HG02884 (cell line): ENCODE results near the gene LCA5L.
A peak's percentile ranks its signal among the peaks of the same experiment; 100 is the strongest.

Source experiments
- ATAC-seq: cut with Tn5 transposase; IDR thresholded peaks from one replicate; pipeline ENCODE4 v1.9.1; 2021; ENCODE audit warnings: mild to moderate bottlenecking, moderate library complexity; ENCODE audit not compliant: unreplicated experiment

The LCA5L gene

DNA sequence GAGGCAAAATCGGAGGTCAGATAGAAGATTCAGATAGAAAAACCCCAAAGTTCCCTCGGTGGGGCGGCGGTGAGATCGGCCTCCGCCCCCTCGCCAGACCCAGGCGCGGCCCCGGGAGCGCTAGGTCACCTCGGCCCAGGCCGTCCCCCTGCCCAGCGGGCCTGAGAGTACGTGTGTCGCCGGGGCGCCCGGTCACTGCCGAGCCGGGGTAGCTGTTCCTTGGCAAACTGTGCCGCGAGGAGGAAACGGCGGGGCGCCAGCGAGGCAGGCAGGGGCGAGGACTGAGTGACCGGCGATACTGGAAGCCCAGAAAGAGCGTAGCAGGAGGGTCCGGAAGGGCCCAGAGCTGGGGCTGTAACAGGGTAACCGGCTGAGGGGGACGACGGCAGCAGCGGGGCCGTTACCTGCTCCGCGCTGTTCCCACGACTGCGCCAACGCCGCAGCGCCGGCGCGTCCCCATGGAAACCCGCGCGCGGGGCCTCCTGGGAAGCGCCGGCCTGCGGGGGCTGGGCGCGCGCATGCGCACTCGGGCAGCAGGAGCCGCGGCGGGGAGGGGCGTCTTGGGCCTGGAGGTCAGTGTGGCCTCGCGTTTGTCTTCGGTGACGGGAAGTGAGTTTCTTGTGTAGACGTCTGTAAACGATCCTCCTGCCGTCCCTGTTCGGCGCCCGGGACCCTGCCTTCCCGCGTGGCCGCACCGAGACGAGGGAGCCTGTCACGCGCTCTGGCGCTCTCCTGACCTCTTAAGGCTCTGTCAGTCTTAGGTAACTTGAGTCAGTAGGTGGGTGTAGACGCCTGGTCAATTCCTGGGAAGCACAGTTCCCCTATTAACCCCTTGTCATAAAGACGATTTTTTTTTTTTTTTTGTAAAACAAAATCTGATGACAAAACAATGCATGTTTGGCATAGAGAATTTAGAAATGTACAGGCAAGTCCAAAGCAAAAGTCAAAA is at the start of gene LCA5L:
TSS of gene LCA5L (minus strand) at position 458 of the 949 bp plus-strand sequence. CDS start 17,285 bp downstream, outside the sequence.
- ATAC-seq = peak; percentile 85

GRCh38 chr21:39489380-39489924 is 43.9 kb upstream of the LCA5L start:
- ATAC-seq = no peak

- ATAC-seq = no peak
Measured at GRCh38 chr21:39484711-39485276, 39.2 kb upstream of the LCA5L start.

GRCh38 chr21:39483917-39484316 is 38.3 kb upstream of the LCA5L start:
- no peak for ATAC-seq

DNA sequence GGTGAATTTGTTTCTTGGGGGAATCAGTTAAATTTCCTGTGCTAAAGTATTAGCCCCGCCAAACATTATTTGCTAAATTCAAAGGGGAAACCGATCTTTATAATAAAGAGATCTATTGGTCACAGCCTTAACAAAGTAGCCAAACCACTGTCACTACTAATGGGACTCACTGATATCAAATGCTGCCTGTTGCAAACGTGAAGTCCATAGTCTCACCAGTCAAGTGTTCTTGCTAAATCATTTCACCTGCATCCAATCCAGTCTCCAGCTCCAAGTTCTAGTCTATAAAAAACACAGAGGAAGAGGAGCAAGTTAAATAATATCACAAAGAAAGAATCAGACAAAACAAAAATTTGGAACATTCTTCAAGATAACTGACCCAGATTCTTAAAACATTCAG is 36.3 kb upstream of the LCA5L start:
- ATAC-seq = no peak

GRCh38 chr21:39480271-39480670 is 34.7 kb upstream of the LCA5L start:
- no peak for ATAC-seq

DNA sequence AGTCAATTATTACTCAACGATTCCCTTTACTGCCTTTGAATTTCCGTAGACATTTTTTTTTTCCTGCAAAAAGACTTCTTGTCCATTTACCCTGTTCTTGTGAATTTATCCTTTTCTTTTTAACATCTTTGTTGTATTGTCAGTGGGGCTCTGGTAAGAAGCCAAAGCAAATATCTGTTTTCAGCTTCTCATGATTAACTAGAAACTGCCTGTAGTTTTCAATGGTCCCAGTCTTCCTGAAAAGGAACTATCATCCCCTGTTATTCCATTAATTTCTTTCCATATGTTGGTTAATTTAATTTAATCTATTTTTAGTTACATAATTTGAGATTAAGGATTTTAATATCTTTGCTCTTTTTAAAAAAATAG is 34.2 kb upstream of the LCA5L start:
- no peak for ATAC-seq

- no peak for ATAC-seq
Measured at GRCh38 chr21:39479164-39479813, 33.7 kb upstream of the LCA5L start.

DNA sequence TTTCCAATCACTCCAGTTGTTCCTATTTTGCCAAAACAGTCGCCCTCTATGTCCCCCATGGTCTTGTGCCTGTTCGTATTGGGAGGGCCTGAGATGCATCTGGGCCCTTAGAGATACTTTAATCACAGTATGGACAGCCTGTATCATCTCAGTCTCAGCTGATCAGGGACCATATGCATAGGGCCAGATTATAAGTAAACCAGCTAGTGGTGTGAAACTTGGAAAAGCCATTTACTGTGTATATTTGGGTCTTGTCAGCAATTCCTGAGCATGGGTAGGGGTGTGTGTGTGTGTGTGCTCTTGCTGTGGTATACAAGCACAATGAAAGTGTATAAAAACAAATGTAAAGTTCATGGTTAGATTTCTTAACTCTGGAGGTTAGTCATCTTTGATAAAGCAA is 29.0 kb upstream of the LCA5L start:
- ATAC-seq = no peak

DNA sequence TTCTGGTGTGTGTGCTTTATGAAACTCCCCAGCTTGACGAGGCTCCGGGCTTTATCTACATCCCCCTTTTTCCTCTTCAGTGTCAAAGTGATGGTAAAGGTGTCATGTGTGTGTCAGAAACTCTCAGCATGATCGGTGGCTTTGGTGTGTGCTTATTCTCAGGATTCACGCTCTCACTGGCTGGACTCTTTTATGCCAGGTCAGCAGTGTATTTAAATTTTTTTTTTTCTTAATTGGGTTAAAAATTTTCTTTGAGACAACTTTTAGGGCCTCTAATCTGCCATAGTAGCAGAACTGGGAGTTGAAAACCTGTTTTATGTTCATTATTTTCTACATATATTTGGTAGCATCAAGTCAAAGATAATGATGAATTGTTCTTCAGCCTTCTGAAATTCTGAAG is 27.2 kb upstream of the LCA5L start:
- ATAC-seq = no peak

DNA sequence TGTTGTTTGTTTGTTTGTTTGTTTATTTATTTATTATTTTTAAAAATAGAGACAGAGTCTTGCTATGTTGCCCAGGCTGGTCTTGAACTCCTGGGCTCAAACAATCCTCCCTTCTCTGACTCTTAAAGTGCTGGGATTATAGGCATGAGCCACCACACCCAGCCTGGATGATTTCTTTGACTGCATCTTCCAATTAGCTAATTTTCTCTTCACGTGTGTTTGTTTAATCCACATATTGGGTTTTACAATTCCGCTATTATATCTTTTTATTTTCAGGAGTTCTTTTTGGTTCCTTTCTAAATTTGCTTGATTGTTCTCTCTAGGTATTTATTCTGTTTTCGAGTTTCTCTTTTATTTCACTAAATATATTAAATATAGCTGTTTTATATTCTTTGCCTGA is 26.0 kb upstream of the LCA5L start:
- ATAC-seq = no peak

DNA sequence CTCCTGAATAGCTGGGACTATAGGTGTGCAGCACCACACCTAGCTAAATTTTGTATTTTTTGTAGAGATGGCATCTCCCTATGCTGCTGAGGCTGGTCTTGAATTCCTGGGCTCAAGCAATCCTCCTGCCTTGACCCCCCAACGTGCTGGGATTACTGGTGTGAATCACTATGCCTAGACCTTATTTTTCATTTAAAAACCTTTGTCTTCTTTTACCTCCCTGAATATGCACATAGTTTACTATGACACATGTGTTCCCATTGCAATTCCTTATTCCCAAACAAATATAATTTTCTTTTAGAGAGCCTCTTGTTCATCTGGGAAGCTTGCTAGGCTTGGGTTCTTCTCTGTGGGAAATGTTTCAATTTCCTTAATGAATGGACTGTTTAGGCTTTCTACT is 23.0 kb upstream of the LCA5L start:
- ATAC-seq = no peak

- no peak for ATAC-seq
Measured at GRCh38 chr21:39467746-39468145, 22.2 kb upstream of the LCA5L start.

DNA sequence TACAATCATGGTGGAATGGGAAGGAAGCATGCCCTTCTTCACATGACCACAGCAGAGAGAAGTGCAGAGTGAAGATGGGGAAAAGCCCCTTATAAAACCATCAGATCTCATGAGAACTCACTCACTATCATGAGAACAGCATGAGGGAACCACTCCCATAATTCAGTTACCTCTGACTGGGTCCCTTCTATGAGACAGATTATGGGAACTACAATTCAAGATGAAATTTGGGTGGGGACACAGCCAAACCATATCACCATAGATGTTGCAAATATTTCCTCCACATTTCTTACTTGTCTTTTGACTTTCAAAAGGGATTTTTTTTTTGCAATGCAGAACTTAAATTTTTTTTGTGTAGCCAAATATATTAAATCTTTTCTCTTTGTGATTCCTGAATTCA is 21.0 kb upstream of the LCA5L start:
- ATAC-seq = no peak

DNA sequence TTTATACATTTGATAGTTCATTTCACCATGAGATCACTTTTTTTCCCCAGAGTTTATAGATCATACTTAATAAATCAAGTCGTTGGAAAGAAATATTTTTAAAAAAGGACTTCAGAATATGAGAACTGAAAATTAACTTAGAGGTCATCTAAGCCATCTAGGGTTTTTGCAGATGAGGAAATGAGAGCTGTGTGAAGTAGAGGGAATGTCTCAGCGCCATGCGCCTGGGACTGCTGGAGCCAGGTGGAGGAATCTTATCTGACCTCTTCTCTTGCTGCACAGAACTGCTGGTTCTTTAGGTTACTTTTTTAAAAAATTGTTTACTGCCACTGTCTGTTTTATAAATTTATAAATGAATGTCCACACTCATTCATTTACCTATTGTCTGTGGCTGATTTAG is 17.7 kb upstream of the LCA5L start:
- ATAC-seq = no peak

- no peak for ATAC-seq
Measured at GRCh38 chr21:39461419-39461818, 15.8 kb upstream of the LCA5L start.

- no peak for ATAC-seq
Measured at GRCh38 chr21:39456665-39457064, 11.1 kb upstream of the LCA5L start.

DNA sequence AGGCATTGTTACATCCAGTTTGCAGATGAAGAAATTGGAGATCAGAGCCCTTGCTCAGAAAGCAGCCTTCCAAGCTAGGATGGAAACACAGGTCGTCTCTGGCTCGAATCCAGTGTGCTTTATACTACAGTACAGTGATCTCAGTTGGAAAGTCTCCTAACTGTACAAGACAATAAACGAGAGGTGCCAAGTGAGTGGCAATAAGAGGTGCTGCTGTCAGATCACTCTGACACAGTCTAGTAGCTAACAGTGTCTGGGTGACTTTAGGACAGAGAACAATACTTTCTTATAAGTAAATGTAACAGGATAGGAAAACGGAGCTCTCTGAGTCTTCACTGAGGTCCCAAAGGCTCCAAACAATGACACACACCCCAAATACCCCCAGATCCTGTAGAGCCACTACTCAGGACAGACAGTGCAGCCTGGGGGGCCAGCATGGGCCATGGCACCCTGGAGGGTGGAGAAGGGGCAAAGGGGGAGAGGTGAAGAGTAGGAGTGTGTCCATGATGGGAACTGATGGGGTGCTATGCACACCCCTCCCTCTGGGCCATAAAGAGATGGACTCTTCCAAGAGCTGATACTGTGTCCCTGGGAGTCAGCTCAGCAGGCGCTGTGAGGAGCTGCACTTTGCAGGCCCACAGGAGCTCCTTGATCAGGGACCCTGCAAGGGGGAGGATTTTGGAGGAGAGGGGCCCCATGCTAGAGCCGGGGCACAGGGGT is 9.5 kb upstream of the LCA5L start:
- ATAC-seq = no peak

- no peak for ATAC-seq
Measured at GRCh38 chr21:39453571-39454179, 8.1 kb upstream of the LCA5L start.

DNA sequence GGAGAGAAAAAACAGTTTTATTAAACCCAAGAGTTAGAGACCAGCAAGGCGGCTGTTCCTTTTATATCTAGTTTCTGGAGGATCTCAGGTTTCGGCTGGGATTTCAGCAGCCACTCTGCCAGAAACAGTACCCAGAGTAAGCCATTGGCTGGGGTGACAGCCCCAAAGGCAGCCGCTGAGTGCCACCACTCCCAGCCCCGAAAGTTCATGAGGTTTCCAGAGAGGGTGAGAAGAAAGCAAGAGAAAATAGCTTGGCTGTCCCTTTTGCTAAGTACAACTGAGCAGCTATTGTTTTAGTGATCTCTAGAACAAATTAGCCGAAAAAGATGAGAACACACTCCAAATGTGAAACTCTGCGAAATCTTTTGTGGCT is 7.4 kb upstream of the LCA5L start:
- ATAC-seq = no peak
